ENCODE results near the gene FOXP1. TPM values are rescaled to one million over a fixed set of nuclear protein-coding genes. Genes with fewer than 3 reads are reported as not detected.

Gene FOXP1
- total and polyA plus RNA-seq, 2 donors from 2014 or later = 6.7 to 87.2 TPM

DNA sequence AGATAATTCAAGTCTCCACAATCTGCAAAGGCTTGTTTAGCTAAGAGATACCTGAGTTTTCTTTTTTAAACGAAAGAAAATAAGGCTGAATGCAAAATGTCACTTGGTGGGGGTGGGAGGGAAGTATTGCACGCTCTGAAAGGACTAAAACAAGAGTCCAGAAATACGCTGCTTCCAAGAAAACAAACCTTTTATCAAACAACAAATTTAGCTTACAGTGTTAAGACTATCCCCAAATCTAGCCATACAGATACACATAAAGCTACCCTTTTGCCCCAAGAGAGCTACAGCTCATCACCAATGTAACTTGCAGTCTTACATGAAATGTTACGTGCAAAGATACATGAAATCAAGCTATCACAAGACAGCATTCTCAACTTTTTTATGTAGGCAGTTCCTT, 522.5 kb downstream of the FOXP1 start:
- Histone ChIP-seq H3K27ac (ENCODE audit: low read depth in 2 of 2, low read length in 2 of 2) (no peak overlapping the region), H3K27me3 (ENCODE audit: control insufficient read depth, insufficient read depth, low read length) (no peaks in the 10 kb centered on the region), H3K36me3 (ENCODE audit: control insufficient read depth in 2 of 3, insufficient read depth in 3 of 3, low read length in 3 of 3) (no peaks in the 10 kb centered on the region), H3K4me1 (ENCODE audit: control insufficient read depth in 2 of 3, insufficient read depth in 2 of 3, low read depth in 1 of 3, low read length in 3 of 3) (peaks cover 0 to 2% (median 0%) of the 10 kb centered on the region in 3 donors), H3K9me3 (ENCODE audit: control insufficient read depth in 2 of 3, insufficient read depth in 1 of 3, low read length in 3 of 3) (no peaks in the 10 kb centered on the region), H3K4me3 (ENCODE audit: low read length in 3 of 3) (no peak overlapping the region), H3K9ac (ENCODE audit: low read length in 3 of 3) (no peak overlapping the region)
- no peak for TF ChIP-seq CTCF (IDR thresholded peaks at IDR 0.05; ENCODE audit: borderline replicate concordance, extremely low read depth, insufficient read depth)
- intact Hi-C loops (cut with DNase I) = no loop called here
- DNase-seq (no peak), FAIRE-seq (no peak)

- H3K27me3 ChIP-seq (ENCODE audit: control insufficient read depth, insufficient read depth, low read length) = no peaks in the 10 kb centered on the region
- FAIRE-seq (no peak), DNase-seq (no peak)
- no peaks in the 10 kb centered on the region for H3K9me3 ChIP-seq (ENCODE audit: control insufficient read depth in 2 of 3, insufficient read depth in 1 of 3, low read length in 3 of 3)
- peaks cover 0 to 2% (median 0%) of the 10 kb centered on the region in 3 donors for H3K4me1 ChIP-seq (ENCODE audit: control insufficient read depth in 2 of 3, insufficient read depth in 2 of 3, low read depth in 1 of 3, low read length in 3 of 3)
- no peak overlapping the region for H3K4me3 ChIP-seq (ENCODE audit: low read length in 3 of 3)
- H3K9ac ChIP-seq (ENCODE audit: low read length in 3 of 3) = no peak overlapping the region
- no peak overlapping the region for H3K27ac ChIP-seq (ENCODE audit: low read depth in 2 of 2, low read length in 2 of 2)
- no peak for TF ChIP-seq CTCF (IDR thresholded peaks at IDR 0.05; ENCODE audit: borderline replicate concordance, extremely low read depth, insufficient read depth)
- intact Hi-C loops (cut with DNase I) = no loop called here
- no peaks in the 10 kb centered on the region for H3K36me3 ChIP-seq (ENCODE audit: control insufficient read depth in 2 of 3, insufficient read depth in 3 of 3, low read length in 3 of 3)
Measured at GRCh38 chr3:71060536-71060935, 523.0 kb downstream of the FOXP1 start.

DNA sequence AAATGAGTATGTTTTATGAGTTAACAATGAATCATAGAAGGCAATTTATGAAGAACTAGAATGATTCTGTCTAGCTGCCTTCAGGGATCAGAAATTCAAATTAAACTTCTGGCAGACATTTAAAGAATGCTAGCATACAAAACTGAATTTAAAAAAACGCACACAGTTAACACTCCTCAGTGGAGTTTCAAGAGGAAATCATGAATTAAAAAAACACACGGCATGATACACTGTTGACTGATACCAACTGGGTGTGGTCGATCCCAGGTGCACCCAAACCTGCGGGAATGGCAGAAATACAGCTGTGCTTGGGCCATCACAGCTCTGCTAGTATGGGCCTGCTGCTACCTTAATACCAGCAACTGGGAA, 526.0 kb downstream of the FOXP1 start:
- intact Hi-C loops (cut with DNase I) = no loop called here
- H3K36me3 ChIP-seq (ENCODE audit: control insufficient read depth in 2 of 3, insufficient read depth in 3 of 3, low read length in 3 of 3) = no peaks in the 10 kb centered on the region
- no peaks in the 10 kb centered on the region for H3K9me3 ChIP-seq (ENCODE audit: control insufficient read depth in 2 of 3, insufficient read depth in 1 of 3, low read length in 3 of 3)
- FAIRE-seq = no peak
- H3K4me3 ChIP-seq (ENCODE audit: low read length in 3 of 3) = no peak overlapping the region
- no peak overlapping the region for H3K27ac ChIP-seq (ENCODE audit: low read depth in 2 of 2, low read length in 2 of 2)
- no peak for DNase-seq
- no peak for TF ChIP-seq CTCF (IDR thresholded peaks at IDR 0.05; ENCODE audit: borderline replicate concordance, extremely low read depth, insufficient read depth)
- H3K27me3 ChIP-seq (ENCODE audit: control insufficient read depth, insufficient read depth, low read length) = no peaks in the 10 kb centered on the region
- no peaks in the 10 kb centered on the region for H3K4me1 ChIP-seq (ENCODE audit: control insufficient read depth in 2 of 3, insufficient read depth in 2 of 3, low read depth in 1 of 3, low read length in 3 of 3)
- no peak overlapping the region for H3K9ac ChIP-seq (ENCODE audit: low read length in 3 of 3)

GRCh38 chr3:71056327-71056726, 527.2 kb downstream of the FOXP1 start:
- H3K4me1 ChIP-seq (ENCODE audit: control insufficient read depth in 2 of 3, insufficient read depth in 2 of 3, low read depth in 1 of 3, low read length in 3 of 3) = no peaks in the 10 kb centered on the region
- no peak for TF ChIP-seq CTCF (IDR thresholded peaks at IDR 0.05; ENCODE audit: borderline replicate concordance, extremely low read depth, insufficient read depth)
- FAIRE-seq (no peak), DNase-seq (no peak)
- H3K9ac ChIP-seq (ENCODE audit: low read length in 3 of 3) = no peak overlapping the region
- no peaks in the 10 kb centered on the region for H3K27me3 ChIP-seq (ENCODE audit: control insufficient read depth, insufficient read depth, low read length)
- H3K36me3 ChIP-seq (ENCODE audit: control insufficient read depth in 2 of 3, insufficient read depth in 3 of 3, low read length in 3 of 3) = peaks cover 0 to 3% (median 3%) of the 10 kb centered on the region in 3 donors
- no peaks in the 10 kb centered on the region for H3K9me3 ChIP-seq (ENCODE audit: control insufficient read depth in 2 of 3, insufficient read depth in 1 of 3, low read length in 3 of 3)
- intact Hi-C loops (cut with DNase I) = no loop called here
- no peak overlapping the region for H3K4me3 ChIP-seq (ENCODE audit: low read length in 3 of 3)
- H3K27ac ChIP-seq (ENCODE audit: low read depth in 2 of 2, low read length in 2 of 2) = no peak overlapping the region
